ENCODE data around the gene UBQLN1.
A peak's percentile ranks its signal among the peaks of the same experiment; 100 is the strongest.

The UBQLN1 gene

GRCh38 chr9:83637389-83637788, 70.4 kb downstream of the UBQLN1 start:
- Histone ChIP-seq H3K9me3 (no peaks in the 10 kb centered on the region), H3K27me3 (ENCODE audit: low read depth) (no peaks in the 10 kb centered on the region), H3K4me3 (no peak overlapping the region), H3K4me1 (no peaks in the 10 kb centered on the region; the same call in 1 of the 2 replicates), H3K36me3 (replicated peaks) (no peaks in the 10 kb centered on the region)
- in situ Hi-C loops (cut with MboI; ENCODE audit: low sequenced_read_pairs), result loop anchor here (25.0 kb wide), 1 partner anchor 275 kb away; the partner anchor contains the start of gene KIF27
- no peak for DNase-seq (ENCODE audit: low spot score in 2 of 2)

- in situ Hi-C loops (cut with MboI; ENCODE audit: low sequenced_read_pairs), result loop anchor here (25.0 kb wide), 1 partner anchor 275 kb away; the partner anchor contains the start of gene KIF27
- Histone ChIP-seq H3K4me1 (no peaks in the 10 kb centered on the region; the same call in 1 of the 2 replicates), H3K9me3 (no peaks in the 10 kb centered on the region), H3K4me3 (no peak overlapping the region), H3K36me3 (replicated peaks) (no peaks in the 10 kb centered on the region), H3K27me3 (ENCODE audit: low read depth) (no peaks in the 10 kb centered on the region)
- no peak for DNase-seq (ENCODE audit: low spot score in 2 of 2)
Measured at GRCh38 chr9:83636813-83637212, 70.9 kb downstream of the UBQLN1 start.

- no peaks in the 10 kb centered on the region for H3K9me3 ChIP-seq
- no peak overlapping the region for H3K4me3 ChIP-seq
- no peak for DNase-seq (ENCODE audit: low spot score in 2 of 2)
- no peaks in the 10 kb centered on the region for H3K27me3 ChIP-seq (ENCODE audit: low read depth)
- peaks cover 5% of the 10 kb centered on the region for H3K4me1 ChIP-seq
- no peaks in the 10 kb centered on the region; the same call in none of the 2 replicates for H3K36me3 ChIP-seq (replicated peaks)
- in situ Hi-C loops (cut with MboI; ENCODE audit: low sequenced_read_pairs), result loop anchor here (25.0 kb wide), 1 partner anchor 279 kb away; the partner anchor contains the start of gene KIF27
Measured at GRCh38 chr9:83633676-83634075, 74.1 kb downstream of the UBQLN1 start.

GRCh38 chr9:83633255-83633654, 74.5 kb downstream of the UBQLN1 start:
- no peak overlapping the region for H3K4me3 ChIP-seq
- in situ Hi-C loops (cut with MboI; ENCODE audit: low sequenced_read_pairs), result loop anchor here (25.0 kb wide), 1 partner anchor 279 kb away; the partner anchor contains the start of gene KIF27

GRCh38 chr9:83630938-83631457, 76.8 kb downstream of the UBQLN1 start:
- Histone ChIP-seq H3K4me1 (peaks cover 5% of the 10 kb centered on the region), H3K4me3 (no peak overlapping the region), H3K27me3 (ENCODE audit: low read depth) (no peaks in the 10 kb centered on the region), H3K36me3 (replicated peaks) (no peaks in the 10 kb centered on the region; the same call in none of the 2 replicates), H3K9me3 (no peaks in the 10 kb centered on the region)
- peak; percentile 85 to 88 for DNase-seq (ENCODE audit: low spot score in 2 of 2)
- in situ Hi-C loops (cut with MboI; ENCODE audit: low sequenced_read_pairs), result loop anchor here (25.0 kb wide), 1 partner anchor 281 kb away; the partner anchor contains the start of gene KIF27

More at GRCh38 chr9:83633255-83633654, 74.5 kb downstream of the UBQLN1 start:
- H3K36me3 ChIP-seq (replicated peaks), result no peaks in the 10 kb centered on the region; the same call in none of the 2 replicates
- no peaks in the 10 kb centered on the region for H3K9me3 ChIP-seq
- peaks cover 5% of the 10 kb centered on the region for H3K4me1 ChIP-seq
- no peak for DNase-seq (ENCODE audit: low spot score in 2 of 2)
- no peaks in the 10 kb centered on the region for H3K27me3 ChIP-seq (ENCODE audit: low read depth)

GRCh38 chr9:83629433-83630104, 78.2 kb downstream of the UBQLN1 start:
- H3K27me3 ChIP-seq (ENCODE audit: low read depth), result no peaks in the 10 kb centered on the region
- H3K4me1 ChIP-seq, result peaks cover 5% of the 10 kb centered on the region
- no peak for DNase-seq (ENCODE audit: low spot score in 2 of 2)
- H3K4me3 ChIP-seq, result no peak overlapping the region
- H3K9me3 ChIP-seq, result no peaks in the 10 kb centered on the region
- no peaks in the 10 kb centered on the region; the same call in none of the 2 replicates for H3K36me3 ChIP-seq (replicated peaks)
- in situ Hi-C loops (cut with MboI; ENCODE audit: low sequenced_read_pairs), result loop anchor here (25.0 kb wide), 1 partner anchor 283 kb away; the partner anchor contains the start of gene KIF27

- no peak overlapping the region for H3K4me3 ChIP-seq
- in situ Hi-C loops (cut with MboI; ENCODE audit: low sequenced_read_pairs), result loop anchor here (25.0 kb wide), 1 partner anchor 284 kb away; the partner anchor contains the start of gene KIF27
- peaks cover 5% of the 10 kb centered on the region for H3K4me1 ChIP-seq
- H3K9me3 ChIP-seq, result no peaks in the 10 kb centered on the region
- DNase-seq (ENCODE audit: low spot score in 2 of 2), result no peak
- no peaks in the 10 kb centered on the region; the same call in none of the 2 replicates for H3K36me3 ChIP-seq (replicated peaks)
- H3K27me3 ChIP-seq (ENCODE audit: low read depth), result no peaks in the 10 kb centered on the region
Measured at GRCh38 chr9:83628540-83628939, 79.2 kb downstream of the UBQLN1 start.

GRCh38 chr9:83625178-83625577, 82.6 kb downstream of the UBQLN1 start:
- no peak for DNase-seq (ENCODE audit: low spot score in 2 of 2)
- in situ Hi-C loops (cut with MboI; ENCODE audit: low sequenced_read_pairs), result loop anchor here (25.0 kb wide), 1 partner anchor 287 kb away; the partner anchor contains the start of gene KIF27
- H3K9me3 ChIP-seq, result no peaks in the 10 kb centered on the region
- no peak overlapping the region for H3K4me3 ChIP-seq
- H3K36me3 ChIP-seq (replicated peaks), result no peaks in the 10 kb centered on the region; the same call in none of the 2 replicates
- no peaks in the 10 kb centered on the region for H3K27me3 ChIP-seq (ENCODE audit: low read depth)
- H3K4me1 ChIP-seq, result peaks cover 3% of the 10 kb centered on the region

- H3K4me1 ChIP-seq, result peaks cover 3% of the 10 kb centered on the region
- no peak for DNase-seq (ENCODE audit: low spot score in 2 of 2)
- no peaks in the 10 kb centered on the region for H3K9me3 ChIP-seq
- in situ Hi-C loops (cut with MboI; ENCODE audit: low sequenced_read_pairs), result no loop called here
- H3K27me3 ChIP-seq (ENCODE audit: low read depth), result no peaks in the 10 kb centered on the region
- no peaks in the 10 kb centered on the region; the same call in none of the 2 replicates for H3K36me3 ChIP-seq (replicated peaks)
- H3K4me3 ChIP-seq, result peak overlapping the region; percentile 61
Measured at GRCh38 chr9:83623679-83624076, 84.1 kb downstream of the UBQLN1 start.

- in situ Hi-C loops (cut with MboI; ENCODE audit: low sequenced_read_pairs), result no loop called here
Measured at GRCh38 chr9:83622939-83623678, 84.6 kb downstream of the UBQLN1 start, which contains the start of gene IDNK. Gene IDNK (plus strand): TSS chr9:83623143. CDS start chr9:83623172, 29 bp downstream.

GRCh38 chr9:83622433-83622938, 85.3 kb downstream of the UBQLN1 start:
- DNase-seq (ENCODE audit: low spot score in 2 of 2), result no peak
- H3K4me1 ChIP-seq, result peaks cover 3% of the 10 kb centered on the region
- H3K4me3 ChIP-seq, result peak overlapping the region; percentile 61
- in situ Hi-C loops (cut with MboI; ENCODE audit: low sequenced_read_pairs), result no loop called here
- H3K9me3 ChIP-seq, result no peaks in the 10 kb centered on the region
- no peaks in the 10 kb centered on the region for H3K27me3 ChIP-seq (ENCODE audit: low read depth)
- H3K36me3 ChIP-seq (replicated peaks), result no peaks in the 10 kb centered on the region; the same call in 1 of the 2 replicates

More at GRCh38 chr9:83622939-83623678, 84.6 kb downstream of the UBQLN1 start, which contains the start of gene IDNK:
- peak; percentile 69 to 87 for DNase-seq (ENCODE audit: low spot score in 2 of 2)
- Histone ChIP-seq H3K4me1 (peaks cover 3% of the 10 kb centered on the region), H3K36me3 (replicated peaks) (no peaks in the 10 kb centered on the region; the same call in 1 of the 2 replicates), H3K9me3 (no peaks in the 10 kb centered on the region), H3K27me3 (ENCODE audit: low read depth) (no peaks in the 10 kb centered on the region), H3K4me3 (peak within 1 kb of the TSS; percentile 61)

- peaks cover 3% of the 10 kb centered on the region for H3K4me1 ChIP-seq
- no peaks in the 10 kb centered on the region for H3K9me3 ChIP-seq
- in situ Hi-C loops (cut with MboI; ENCODE audit: low sequenced_read_pairs), result no loop called here
- no peaks in the 10 kb centered on the region for H3K27me3 ChIP-seq (ENCODE audit: low read depth)
- peak; percentile 45 to 65 for DNase-seq (ENCODE audit: low spot score in 2 of 2)
- H3K4me3 ChIP-seq, result no peak overlapping the region
- no peaks in the 10 kb centered on the region for H3K36me3 ChIP-seq (replicated peaks)
Measured at GRCh38 chr9:83620841-83621636, 86.7 kb downstream of the UBQLN1 start.

All from HAP-1 (cell line).